ENCODE results near the gene MAST4.

Gene MAST4

DNA sequence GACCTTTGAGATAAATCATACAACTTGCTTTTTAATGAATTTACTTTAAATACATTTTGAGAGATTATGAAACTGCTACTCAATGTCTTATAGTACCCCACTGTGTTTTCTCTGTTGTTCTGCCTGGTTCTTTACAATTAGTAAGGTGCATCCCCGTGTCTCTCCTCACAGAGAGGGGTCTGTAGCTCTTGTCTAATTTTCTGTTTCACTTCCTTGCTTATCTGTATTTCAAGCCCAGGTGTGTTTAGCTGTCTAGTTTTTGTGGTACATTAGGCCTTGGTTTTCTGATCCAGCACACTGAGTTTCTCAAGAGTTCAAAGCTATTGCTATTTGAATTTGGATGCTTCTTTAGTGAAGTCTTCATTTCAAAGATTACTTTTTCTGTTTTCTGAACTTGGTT, 105.1 kb downstream of the MAST4 start:
- DNase-seq (ENCODE audit: low spot score) = no peak

DNA sequence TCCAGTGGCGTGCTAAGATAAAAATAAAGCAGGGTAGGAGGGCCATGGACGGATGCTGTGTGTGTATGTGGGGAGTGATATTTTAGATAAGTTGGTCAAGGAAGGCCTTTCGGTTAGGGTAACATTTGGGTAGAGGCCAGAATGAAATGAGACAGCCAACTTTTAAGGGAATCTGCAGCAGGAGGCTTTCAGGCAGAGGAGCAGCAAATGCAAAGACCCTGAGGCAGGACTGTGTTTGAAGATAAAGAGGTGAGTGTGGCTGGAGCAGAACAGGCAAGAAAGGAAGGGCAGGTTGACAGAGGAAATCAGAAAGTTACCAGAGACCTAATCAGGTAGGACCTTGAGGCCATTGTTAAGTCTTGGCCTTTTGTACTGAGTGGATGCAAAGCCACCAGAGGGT, 106.2 kb downstream of the MAST4 start:
- DNase-seq (ENCODE audit: low spot score) = no peak

DNA sequence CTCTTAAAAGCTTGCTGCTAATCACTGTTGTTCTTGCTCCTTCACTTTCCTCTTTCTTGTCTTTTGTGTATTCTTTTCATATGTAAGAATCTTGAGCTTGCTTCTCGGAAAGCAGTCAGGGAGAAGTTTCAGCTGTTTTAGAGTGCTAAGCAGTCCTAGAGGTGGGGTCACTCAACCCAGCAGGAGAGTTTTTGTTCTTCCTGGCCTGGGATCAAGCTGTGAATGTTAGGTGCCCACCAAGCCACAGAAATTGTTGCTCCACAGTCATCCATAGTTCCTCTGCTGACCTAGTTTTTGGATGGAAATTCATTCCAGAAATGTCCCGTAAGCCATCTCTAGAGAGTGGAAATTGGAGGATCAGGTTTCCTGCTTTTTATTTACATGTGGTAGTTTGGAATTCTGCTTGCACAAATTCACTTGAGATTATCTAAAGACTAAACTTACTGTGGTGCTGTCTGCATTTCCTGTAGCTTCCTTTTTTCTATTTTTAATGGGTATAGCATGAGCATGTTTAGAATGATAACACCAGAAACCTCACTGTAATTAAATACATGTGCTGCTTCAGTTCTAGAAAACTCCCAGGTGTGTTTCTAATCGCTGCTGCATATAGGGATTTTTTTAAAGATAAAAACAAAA, 108.7 kb downstream of the MAST4 start:
- DNase-seq (ENCODE audit: low spot score) = no peak

DNA sequence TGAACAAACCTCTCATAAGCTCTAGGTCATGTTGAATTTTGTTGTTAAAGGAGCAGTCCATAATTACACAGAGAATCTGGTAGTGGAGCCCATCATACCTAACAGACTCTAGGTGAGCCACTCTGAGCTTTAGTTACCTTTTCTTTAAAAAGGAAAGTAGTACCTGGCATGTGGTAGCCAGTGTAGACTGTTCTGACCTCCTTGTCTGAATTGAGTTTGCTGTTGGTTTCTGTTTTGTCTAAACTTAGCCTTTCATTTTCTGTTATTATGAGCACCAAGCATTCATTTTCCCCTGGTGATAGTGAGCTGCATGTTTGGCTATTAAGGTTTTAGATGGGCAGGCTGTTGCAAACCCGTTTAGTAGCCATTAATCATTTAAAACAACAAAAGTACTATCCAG, 112.2 kb downstream of the MAST4 start:
- no peak for DNase-seq (ENCODE audit: low spot score)

DNA sequence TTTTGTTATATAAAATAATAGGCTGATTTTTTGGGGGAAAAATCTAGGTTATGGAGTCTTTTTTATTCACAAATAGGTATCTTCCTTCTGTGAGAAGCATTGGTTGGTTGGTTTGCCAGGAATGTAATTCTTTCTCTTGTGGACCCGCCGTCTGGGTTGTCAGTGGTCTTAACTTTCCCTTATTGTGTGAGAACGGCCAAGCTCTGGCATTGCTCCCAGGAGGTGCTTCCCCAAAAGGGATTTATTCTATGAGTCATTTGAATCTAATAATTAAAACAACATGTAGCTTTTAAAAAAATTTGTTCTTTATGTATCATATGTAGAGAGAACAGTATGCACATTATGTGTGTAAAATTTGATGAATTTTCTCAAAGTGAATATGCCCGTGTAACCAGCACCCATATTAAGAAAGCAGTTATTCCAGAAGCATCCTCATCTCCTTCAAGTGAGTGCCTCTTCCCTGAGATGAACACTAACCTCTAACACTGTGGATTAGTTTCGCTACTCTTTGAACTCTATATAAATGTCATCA, 114.4 kb downstream of the MAST4 start:
- no peak for DNase-seq (ENCODE audit: low spot score)

DNA sequence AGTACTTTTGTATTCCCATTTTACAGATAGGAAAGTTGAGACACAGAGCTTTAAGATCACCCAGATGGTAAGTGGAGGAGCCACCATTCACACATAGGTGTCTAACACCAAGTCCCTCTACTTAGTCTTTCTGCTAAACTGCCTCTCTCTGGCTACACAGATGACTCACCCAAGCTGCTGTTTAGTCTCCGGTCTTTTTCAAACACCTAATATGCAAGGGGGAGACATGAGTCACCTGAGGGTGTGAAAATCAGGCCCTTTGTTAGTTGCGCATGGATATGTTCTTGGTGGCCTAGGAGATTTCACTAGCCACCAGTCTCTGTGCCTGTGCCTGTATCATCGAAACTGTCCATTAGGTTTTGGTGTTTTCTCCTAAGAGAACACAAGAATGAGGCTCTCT, 117.8 kb downstream of the MAST4 start:
- DNase-seq (ENCODE audit: low spot score) = peak; percentile 38

DNA sequence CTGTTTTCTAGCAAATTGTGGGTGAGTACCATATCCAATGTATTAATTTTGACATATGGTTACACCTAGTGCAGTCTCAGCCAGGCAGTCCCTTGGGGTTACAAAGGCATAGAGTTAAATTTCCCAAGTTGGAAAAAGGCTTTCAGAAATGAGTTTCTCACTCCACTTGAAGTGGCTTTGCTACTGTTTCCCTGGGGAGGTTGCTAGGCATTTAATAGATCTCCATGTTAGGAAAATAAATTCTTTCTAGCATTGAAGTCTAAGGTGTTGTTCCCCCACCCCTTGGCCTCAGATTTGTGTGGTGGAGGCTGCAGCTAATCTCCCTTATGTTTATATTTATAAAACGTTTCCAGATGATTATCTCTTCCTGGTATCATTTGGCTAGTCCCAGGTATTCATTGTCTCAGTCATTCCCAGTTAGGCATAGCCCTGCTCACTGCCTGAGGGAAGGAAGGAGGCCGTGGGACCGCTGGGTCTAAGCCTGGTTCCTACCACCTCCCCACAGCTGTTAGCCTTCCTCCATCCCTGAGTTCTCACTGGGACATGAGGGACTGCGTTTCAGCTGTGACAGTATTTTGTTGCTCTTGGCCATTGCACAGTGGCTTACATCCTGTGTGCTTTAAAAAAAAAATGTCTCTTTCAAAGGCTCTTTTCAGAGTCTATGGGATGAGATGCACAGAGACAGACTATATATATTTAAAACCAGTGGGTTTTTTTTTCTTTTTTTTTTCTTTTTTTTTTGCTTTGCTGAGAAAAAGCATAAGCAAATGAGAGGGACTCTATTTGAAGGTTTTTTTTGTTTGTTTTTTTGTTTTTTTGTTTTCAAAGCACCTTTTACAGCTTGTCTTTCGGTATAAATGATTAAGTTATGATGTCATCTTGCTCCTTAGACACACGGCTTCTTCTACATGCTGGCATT, 121.5 kb downstream of the MAST4 start:
- no peak for DNase-seq (ENCODE audit: low spot score)

DNA sequence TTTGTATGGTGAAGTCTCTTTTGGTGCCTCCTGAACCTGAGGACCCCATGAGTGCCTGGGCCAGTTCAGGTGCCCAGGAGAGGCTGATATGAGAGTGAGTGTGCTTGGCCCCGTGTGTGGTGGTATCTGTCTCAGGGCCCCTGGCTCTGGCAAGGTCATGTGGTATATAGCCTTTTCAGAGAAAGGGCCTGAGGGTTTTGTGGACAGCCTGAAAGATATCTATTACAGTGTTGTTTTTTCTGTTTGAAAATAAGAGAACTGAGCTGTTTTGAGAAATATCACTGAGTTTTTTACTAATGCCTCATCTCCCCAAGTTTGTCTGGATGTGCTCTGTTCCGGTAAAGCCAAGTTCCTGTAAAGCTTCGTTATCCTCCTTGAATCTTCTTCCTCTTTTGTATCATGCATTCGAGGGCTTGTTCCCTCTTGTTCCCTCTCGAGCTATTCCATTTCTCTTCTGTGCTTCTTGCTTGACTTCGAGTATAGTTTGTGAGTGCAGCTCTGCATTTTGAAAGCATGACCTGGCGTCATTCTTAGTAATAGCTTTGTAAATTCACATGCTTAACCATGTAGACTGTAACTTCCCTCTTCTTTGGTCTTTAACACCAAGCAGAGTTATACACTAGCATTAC, 122.3 kb downstream of the MAST4 start:
- DNase-seq (ENCODE audit: low spot score) = no peak

DNA sequence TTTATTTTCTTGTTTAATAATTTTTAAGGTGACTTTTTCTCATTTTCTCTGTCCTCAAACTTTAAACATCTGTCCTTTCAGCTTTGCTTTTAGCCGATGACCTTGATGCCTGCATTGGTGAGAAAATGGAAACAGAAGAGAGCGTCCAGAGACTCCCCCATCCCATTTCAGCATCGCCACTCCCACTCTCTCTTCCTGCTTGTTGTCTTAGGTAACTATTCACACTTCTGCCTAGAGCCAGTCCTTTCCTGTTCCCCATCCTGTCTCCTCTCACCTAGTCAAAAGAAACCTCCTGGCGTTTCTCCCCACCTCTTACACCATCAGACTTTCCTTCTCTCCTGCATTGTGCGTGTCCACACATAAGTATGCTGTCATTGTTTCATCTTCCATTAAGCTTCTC, 124.6 kb downstream of the MAST4 start:
- no peak for DNase-seq (ENCODE audit: low spot score)

DNA sequence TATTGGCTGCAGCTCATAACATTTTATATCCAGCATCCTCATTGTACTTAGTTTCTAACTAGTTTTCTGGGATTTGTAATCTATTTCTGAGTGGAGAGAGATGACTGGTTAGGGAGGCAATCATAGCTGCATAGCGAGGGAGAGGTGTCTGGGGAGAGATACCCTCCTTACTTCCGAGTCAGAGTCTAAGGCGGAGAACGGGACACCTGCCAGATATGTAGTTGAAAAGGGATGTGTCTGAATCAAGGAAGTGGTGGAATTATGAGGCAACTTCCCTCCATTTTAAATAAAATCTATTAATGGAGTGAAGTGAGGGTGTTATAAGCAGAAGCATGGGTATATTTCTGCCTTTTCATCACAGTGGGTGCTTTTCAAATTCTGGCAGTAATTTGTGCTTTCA, 126.5 kb downstream of the MAST4 start:
- no peak for DNase-seq (ENCODE audit: low spot score)

DNA sequence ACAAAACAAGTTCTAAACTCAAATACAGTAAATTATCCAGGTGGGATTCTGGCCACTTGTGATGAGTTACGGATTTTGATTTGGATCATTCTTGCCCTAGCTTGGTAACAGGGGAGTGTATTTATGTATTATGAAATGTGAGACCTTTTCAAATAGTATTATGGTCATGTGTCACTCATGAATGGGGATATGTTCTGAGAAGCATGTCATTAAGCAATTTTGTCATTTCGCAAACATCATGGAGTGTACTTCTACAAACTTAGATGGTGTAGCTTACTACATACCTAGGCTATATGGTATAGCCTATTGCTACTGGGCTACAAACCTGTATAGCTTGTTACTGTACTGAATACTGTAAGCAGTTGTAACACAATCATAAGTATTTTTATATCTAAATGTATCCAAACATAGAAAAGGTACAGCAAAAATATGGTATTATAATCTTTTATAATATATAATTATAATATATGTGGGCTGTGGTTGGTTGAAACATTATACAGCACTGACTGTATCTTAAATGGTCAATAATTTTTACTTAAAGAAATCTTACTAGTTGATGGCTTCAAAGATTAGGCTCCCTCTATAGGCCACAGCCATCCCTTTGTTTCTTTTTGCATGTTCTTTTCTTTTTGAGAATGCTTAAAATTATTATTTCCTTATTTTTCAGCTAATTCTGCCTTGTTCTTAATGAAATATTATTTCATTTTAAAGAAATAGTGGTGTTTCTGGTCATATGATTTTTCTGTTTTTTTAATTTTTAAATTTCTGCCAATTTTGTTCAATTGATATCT, 128.4 kb downstream of the MAST4 start:
- DNase-seq (ENCODE audit: low spot score) = no peak

DNA sequence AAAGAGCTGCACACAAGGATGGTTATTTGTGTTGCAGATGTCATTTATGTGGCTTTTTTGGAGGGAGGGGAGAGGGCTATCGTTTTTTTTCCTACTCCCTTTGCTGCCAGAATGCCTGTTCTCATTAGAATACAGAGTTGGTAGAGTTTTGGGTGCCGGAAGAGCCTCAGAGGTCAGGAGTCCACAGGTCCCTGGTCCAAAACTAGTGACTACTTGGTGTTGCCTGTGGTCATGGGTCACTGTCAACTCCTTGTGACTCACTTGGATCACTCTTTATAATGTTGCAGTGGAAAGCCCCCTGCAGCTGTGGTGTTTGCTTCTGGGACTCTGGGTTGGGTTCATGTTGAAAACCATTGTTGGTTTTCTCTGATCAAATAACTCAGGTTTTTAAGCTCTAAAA, 131.4 kb downstream of the MAST4 start:
- no peak for DNase-seq (ENCODE audit: low spot score)

DNA sequence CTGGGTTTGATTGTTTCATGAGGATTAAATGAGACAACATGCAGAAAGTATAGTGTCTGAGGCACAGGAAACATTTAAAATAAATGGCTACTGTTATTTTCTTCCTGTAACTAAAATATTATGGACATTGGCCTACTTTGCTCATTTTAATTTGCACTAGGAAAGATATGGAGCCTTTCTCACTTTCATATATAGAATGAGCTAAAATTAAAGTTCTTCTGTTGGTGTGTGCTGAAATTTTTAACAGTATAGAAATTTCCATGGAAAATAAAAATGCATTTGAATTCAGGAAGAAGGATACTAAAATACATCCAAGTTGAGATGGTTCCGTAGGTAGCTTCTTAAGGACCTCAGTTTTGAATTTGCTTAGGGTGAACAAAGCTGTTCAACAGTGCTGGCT, 131.9 kb downstream of the MAST4 start:
- DNase-seq (ENCODE audit: low spot score) = no peak

DNA sequence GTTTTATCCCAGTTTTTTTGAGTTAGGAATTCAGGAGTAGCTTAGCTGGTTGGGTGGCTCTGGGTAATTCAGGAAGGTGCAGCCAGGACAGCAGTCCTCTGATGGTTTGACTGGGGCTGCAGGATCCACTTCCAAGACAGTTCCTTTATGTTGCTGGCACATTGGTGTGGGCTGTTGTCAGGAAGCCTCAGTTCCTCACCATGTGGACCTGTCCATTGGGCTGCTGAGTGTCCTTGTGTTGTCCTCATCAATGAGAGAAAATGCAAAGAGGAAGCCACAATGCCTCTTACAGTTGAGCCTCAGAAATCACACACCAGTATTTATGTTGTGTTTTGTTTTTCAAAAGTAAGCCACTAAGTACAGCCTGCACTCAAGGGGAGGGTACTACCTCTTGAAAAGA, 140.9 kb downstream of the MAST4 start:
- no peak for DNase-seq (ENCODE audit: low spot score)

DNA sequence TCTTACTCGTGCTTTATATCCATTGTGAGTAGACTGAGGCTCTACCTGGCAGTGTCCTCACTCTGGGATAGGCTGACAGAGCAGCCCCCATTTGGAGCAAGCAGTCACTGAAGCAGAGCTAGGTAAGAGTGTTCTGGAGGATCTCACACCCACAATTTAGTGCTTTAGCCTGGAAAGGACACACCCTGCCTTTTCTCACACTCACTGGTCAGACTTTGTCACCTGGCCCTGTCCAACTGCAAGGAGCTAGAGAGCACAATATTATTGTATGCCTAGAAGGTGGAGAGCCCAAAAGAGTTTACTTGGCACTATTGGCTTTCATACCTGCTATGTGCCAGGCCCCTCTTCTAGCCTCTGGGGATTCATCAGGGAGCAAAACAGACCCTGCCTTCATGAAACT, 141.9 kb downstream of the MAST4 start:
- DNase-seq (ENCODE audit: low spot score) = no peak

DNA sequence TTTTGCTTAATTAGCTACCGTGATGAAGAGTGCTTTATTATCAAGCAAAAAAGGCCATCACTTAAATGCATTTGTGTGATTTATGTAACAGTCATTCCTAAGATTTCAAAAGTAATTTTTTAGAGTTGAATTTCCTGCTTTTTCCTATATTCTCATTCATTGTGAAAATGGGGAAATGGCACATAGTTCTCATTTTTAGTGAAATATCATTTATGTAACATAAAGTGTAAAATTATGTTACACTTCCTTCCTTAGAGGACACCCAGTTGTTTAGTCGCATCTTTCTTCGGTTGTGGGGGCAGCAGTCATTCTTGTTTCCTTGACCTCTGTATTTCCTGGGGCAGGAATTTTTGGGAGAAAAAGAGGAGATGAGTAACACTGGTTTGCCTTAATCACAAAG, 142.8 kb downstream of the MAST4 start:
- DNase-seq (ENCODE audit: low spot score) = peak; percentile 10

DNA sequence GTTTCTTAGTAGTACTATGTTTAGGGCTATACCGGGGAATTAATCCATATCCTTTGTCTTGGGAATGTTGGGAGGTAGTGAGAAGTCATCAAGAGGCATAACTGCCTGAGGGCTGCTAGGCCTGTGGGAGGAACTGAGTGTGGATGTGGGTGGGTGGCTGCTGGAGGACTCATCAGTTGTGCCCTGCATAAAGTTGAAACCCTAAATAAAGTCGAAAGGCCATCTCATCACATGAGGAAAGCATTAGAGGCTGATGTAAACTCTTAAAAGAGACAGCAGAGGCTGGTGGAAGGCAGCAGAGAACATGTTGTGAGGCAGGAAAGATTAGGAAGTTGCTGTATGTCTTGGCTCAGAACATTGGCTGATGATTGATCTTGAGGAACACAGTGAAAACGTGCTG, 143.8 kb downstream of the MAST4 start:
- DNase-seq (ENCODE audit: low spot score) = peak; percentile 44

DNA sequence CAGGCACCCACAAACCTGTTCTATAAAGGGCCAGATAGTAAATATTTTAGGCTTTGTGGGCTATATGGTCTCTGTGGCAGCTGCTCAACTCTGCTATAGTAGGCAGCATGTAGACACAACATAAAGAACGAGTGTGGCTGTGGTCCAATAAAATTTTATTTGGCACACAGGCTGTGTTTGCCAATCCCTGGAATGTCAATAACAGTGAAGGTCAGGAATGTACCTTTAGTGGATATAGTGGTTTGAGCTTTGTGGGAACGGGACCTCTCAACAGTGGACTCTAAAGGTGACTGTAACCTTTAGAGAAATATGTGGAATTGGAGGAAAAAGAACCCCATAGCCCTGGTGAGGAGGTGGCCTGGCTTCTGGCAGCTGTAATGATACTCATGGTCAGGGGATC, 145.2 kb downstream of the MAST4 start:
- DNase-seq (ENCODE audit: low spot score) = no peak

DNA sequence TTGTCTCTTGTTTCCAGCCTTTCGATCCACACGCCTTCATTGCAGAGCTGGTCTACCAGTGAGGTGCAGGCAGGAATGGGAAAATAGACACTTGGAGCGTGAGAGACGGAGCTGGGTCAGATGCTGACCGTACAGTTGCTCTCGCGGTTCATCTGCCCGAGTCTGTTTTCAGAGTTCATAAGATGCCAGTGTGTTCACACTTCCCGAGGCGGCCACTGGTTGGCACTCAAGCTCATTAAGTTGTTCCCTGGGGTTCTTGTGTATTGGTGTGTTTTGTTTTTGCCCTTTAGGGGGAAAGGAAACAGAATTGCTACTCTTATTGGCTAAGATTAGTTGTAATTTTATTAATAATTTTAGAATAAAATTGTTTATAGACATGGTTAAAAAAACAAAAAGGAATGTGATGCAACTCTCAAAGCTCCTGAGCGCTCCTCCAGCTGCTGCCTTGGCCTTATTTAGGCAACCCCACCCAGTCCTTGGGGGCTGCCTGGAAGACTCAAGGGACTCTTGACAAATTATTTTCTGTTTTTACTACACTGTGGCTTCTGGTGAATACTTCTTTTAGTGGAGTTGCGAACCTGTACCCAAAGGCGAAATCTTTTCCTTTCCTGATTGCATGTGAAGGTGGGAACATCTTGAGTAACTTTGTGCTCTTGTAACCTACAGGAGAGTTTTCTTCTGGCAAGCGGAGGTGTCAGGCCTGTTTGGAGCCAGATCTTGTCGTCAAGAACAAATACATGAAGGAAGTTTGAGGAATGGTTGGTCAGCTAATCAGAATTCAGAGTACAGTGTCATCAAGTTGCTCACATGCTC, 146.1 kb downstream of the MAST4 start:
- DNase-seq (ENCODE audit: low spot score) = no peak

DNA sequence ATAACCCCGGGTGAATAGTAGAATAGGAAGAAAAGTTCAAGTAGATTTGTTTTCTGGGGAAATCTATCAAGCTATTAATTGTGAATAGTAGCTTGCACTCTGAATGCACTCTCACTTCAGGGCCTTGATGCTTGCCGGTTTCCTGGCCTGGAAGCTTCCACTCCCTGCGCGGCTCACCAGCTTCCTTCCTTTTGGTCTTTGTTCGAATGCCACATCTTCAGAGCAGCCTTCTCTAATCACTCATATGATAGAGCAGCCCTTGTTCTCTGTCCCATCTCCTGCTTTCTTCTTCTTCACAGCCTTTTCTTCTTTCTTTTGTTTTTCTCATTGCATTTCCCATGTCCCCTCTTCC, 146.7 kb downstream of the MAST4 start:
- peak; percentile 33 for DNase-seq (ENCODE audit: low spot score)

DNA sequence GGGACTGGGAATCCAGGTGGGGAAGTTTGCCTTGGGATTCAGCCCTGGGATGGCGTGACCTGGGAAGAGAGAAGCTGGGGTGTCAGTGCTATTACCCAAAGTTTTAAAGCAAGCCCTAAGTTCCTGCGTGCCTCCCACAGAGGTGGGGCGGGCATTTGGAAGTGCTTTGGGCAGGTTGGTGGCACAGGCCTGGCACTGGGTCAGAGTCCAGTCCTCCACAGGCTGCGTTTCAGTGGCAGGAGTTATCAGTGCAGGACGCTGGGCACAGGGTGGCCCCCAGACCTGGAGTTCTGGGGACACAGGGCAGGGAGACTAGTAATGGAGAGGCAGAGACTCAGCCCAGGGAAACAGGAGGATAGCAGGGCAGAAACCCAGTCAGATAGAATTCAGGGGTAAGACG, 147.2 kb downstream of the MAST4 start:
- DNase-seq (ENCODE audit: low spot score) = no peak

Data from kidney capillary endothelial cell (primary cell).